Activated naive CD4-positive, alpha-beta T cell treated with anti-CD3 and anti-CD28 coated beads, Interleukin-2, amount 10 ng/mL, durations not matched to agents 7 days and 5 days (primary cell): Measurements from ENCODE around the gene ELP5.
"Not testable (repeated sequence)": the region's sequence is repeated elsewhere in the genome, so short reads cannot be mapped to it uniquely, and the experiment has no call there.

Experiments used
- CTCF ChIA-PET: fragments of 350-600 bp; sonication (Branson Sonifier 250); formaldehyde crosslinking; loops from one replicate; lab custom pipeline; 2021; ENCODE audit warnings: antibody characterized with exemption; lab: Charles Lee
- DNase-seq: peaks from one replicate; pipeline ENCODE4 v3.0.0-alpha.2; 2020
- H3K27ac Mint-ChIP-seq: one replicate; pipeline ENCODE4 v1.8.0; 2021; ENCODE audit warnings: mild to moderate bottlenecking, moderate library complexity, mixed read lengths
- H3K27me3 Mint-ChIP-seq: one replicate; pipeline ENCODE4 v1.8.0; 2021; ENCODE audit warnings: mild to moderate bottlenecking, mixed read lengths
- H3K36me3 Mint-ChIP-seq: one replicate; pipeline ENCODE4 v1.8.0; 2021; ENCODE audit warnings: mixed read lengths
- H3K4me1 Mint-ChIP-seq: one replicate; pipeline ENCODE4 v1.8.0; 2021; ENCODE audit warnings: mixed read lengths
- H3K4me3 Mint-ChIP-seq: one replicate; pipeline ENCODE4 v1.8.0; 2021; ENCODE audit warnings: mild to moderate bottlenecking, moderate library complexity, mixed read lengths
- H3K9me3 Mint-ChIP-seq: one replicate; pipeline ENCODE4 v1.8.0; 2021; ENCODE audit warnings: mixed read lengths

The ELP5 gene

DNA sequence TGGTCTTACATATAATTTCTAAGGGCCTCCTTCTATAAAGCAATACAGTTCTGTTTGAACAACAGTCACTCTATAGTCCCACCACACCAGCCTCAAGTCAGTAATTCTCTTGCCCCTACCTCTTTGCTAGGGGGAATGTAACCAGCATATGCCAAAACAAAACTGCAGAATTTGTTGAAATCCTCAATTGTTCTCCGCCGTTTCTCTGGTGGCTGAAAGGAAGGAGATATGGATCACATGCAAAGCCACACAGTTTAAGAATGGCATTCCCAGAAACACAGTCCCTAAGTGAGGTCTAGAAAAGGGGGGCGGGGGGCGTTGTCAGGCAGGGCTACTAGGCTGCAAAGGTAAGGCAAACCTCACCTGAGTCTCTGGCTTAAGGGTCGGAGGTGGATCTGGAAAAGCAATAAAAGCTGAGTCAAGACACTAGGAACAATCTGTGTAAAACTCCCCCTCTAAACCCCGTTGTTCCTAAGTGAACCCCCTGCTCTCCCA, 14.7 kb upstream of the ELP5 start:
- no peak for DNase-seq
- Mint-ChIP-seq H3K9me3 (no peaks in the 10 kb centered on the region), H3K27me3 (no peaks in the 10 kb centered on the region), H3K36me3 (peaks cover 62% of the 10 kb centered on the region), H3K4me3 (peak overlapping the region; percentile 94), H3K27ac (peak overlapping the region; percentile 98), H3K4me1 (peaks cover 73% of the 10 kb centered on the region)
- CTCF ChIA-PET = interaction anchor here (2.3 kb wide), 1 partner anchor 16 kb away, joined by 10 read pairs; the partner anchor contains the start of gene ACADVL

GRCh38 chr17:7237761-7238419, 14.1 kb upstream of the ELP5 start:
- peaks cover 71% of the 10 kb centered on the region for H3K4me1 Mint-ChIP-seq
- CTCF ChIA-PET = interaction anchor here (1.5 to 2.3 kb wide), 2 partner anchors 17 to 58 kb away, joined by 3 to 10 read pairs; partner anchors contain the start of gene ACADVL
- H3K36me3 Mint-ChIP-seq = peaks cover 64% of the 10 kb centered on the region
- H3K4me3 Mint-ChIP-seq = peak overlapping the region; percentile 94
- DNase-seq = peak; percentile 86
- H3K9me3 Mint-ChIP-seq = no peaks in the 10 kb centered on the region
- peak overlapping the region; percentile 98 for H3K27ac Mint-ChIP-seq
- no peaks in the 10 kb centered on the region for H3K27me3 Mint-ChIP-seq

GRCh38 chr17:7238420-7239090, 13.5 kb upstream of the ELP5 start:
- CTCF ChIA-PET = interaction anchor here (1.5 to 2.3 kb wide), 2 partner anchors 18 to 57 kb away, joined by 3 to 10 read pairs; partner anchors contain the start of gene ACADVL
- no peaks in the 10 kb centered on the region for H3K27me3 Mint-ChIP-seq
- peak overlapping the region; percentile 98 for H3K27ac Mint-ChIP-seq
- H3K36me3 Mint-ChIP-seq = peaks cover 66% of the 10 kb centered on the region
- no peak for DNase-seq
- H3K9me3 Mint-ChIP-seq = no peaks in the 10 kb centered on the region
- peak overlapping the region; percentile 94 for H3K4me3 Mint-ChIP-seq
- H3K4me1 Mint-ChIP-seq = peaks cover 70% of the 10 kb centered on the region

DNA sequence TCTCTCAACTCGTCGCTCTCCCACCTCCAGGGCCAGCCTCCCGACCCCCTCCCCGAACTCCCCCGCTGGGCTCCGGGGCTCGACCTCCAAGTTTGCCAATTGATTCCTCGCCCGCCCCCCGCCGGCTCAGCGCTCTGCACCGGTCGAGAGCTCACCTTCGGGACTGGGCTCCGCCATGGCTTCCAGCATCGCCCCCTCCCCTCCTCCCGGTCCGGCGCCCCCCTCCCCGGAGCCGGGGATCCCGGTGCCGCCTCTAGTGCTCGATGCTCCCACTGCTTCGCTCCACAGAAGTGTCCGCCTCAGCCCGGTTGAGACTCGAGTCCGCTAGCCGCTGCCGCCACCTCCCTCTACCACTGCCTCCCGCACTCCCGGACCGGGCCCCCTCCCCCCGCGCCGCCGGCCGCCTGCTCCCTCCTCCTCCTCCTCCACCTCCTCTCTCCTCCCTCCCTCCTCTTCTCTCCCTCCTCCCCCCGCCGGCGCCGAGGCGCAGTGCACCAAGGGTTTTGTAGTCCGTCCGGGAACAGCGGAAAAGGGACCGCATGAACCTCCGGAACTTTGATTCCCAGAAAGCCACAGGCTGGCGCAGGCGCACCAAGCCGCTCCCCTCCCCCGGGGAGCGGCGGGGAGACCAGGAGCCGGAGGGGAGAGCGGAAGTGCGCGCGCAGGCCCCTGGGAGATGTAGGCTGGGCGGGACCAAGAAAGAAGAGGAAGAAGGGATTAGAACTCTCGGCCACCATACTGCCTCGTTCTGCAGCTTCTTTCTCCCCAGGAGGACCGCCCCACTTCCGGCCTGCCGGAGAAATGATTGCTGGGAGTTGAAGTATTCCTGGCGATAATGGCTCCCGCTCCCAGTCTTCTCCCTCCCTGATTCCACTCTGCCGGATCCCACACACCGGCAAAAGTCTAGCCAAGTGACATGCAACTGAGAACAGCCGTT, 12.7 kb upstream of the ELP5 start, which contains the start of gene PHF23:
TSS of gene PHF23 (minus strand) at position 367 of the 937 bp plus-strand sequence. CDS start at position 189, 178 bp downstream.
- peaks cover 67% of the 10 kb centered on the region for H3K36me3 Mint-ChIP-seq
- CTCF ChIA-PET = interaction anchor here (1.5 to 3.5 kb wide), 3 partner anchors 19 to 57 kb away, joined by 3 to 17 read pairs (median 10); partner anchors contain the start of genes ACADVL and DLG4
- H3K9me3 Mint-ChIP-seq = no peaks in the 10 kb centered on the region

GRCh38 chr17:7240375-7240774, 11.6 kb upstream of the ELP5 start:
- H3K27me3 Mint-ChIP-seq = no peaks in the 10 kb centered on the region
- peak overlapping the region; percentile 94 for H3K4me3 Mint-ChIP-seq
- no peak for DNase-seq
- H3K27ac Mint-ChIP-seq = peak overlapping the region; percentile 98
- peaks cover 56% of the 10 kb centered on the region for H3K4me1 Mint-ChIP-seq
- no peaks in the 10 kb centered on the region for H3K9me3 Mint-ChIP-seq
- H3K36me3 Mint-ChIP-seq = peaks cover 64% of the 10 kb centered on the region
- CTCF ChIA-PET = interaction anchor here (3.5 kb wide), 1 partner anchor 20 kb away, joined by 17 read pairs; the partner anchor contains the start of genes ACADVL and DLG4

More for the DNA sequence above, 12.7 kb upstream of the ELP5 start, which contains the start of gene PHF23:
- Mint-ChIP-seq H3K4me1 (peaks cover 66% of the 10 kb centered on the region), H3K27me3 (no peaks in the 10 kb centered on the region), H3K27ac (peak within 1 kb of the TSS; percentile 98), H3K4me3 (peak within 1 kb of the TSS; percentile 94)
- peak; percentile 98 for DNase-seq

DNA sequence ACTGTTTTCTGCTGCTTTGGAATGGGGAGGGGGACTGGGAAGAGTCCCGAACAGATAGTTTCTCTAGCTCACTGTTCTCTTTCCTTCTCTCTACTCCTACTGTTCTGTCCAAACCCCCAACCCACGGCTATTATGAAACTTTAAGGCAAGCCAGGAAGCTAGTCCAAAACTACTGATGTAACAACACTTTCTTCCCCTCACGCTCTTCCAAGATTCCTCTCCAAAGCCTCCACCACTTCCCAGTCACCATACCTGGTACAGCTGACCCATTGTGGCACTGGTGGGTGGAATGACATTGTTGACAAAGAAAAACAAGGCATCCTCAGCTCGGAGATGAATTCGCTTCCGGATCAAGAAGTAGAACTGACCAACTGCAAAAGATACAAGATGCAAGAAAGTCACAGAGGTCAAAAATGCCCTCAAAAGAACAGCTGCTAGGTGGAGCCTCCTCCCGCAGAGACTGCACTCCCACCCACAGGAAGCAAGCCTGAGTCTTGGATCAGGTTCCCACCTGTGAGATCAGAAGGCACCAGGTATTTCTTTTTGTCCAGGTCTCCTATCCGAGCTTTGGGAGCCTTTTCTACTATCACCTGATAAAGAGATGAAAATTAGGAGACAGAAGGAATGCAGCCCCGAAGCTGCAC, 10.8 kb upstream of the ELP5 start:
- peaks cover 61% of the 10 kb centered on the region for H3K36me3 Mint-ChIP-seq
- DNase-seq = no peak

GRCh38 chr17:7241783-7242716, 10.0 kb upstream of the ELP5 start, which contains the start of gene GABARAP:
Gene GABARAP (minus strand): TSS chr17:7242449. CDS start chr17:7242330, 119 bp downstream.
- H3K36me3 Mint-ChIP-seq = peaks cover 60% of the 10 kb centered on the region

More for the DNA sequence above, 10.8 kb upstream of the ELP5 start:
- Mint-ChIP-seq H3K4me3 (peak overlapping the region; percentile 94), H3K4me1 (peaks cover 48% of the 10 kb centered on the region), H3K27me3 (no peaks in the 10 kb centered on the region), H3K27ac (peak overlapping the region; percentile 98), H3K9me3 (no peaks in the 10 kb centered on the region)
- CTCF ChIA-PET = interaction anchor here (3.5 kb wide), 1 partner anchor 21 kb away, joined by 17 read pairs; the partner anchor contains the start of genes ACADVL and DLG4

DNA sequence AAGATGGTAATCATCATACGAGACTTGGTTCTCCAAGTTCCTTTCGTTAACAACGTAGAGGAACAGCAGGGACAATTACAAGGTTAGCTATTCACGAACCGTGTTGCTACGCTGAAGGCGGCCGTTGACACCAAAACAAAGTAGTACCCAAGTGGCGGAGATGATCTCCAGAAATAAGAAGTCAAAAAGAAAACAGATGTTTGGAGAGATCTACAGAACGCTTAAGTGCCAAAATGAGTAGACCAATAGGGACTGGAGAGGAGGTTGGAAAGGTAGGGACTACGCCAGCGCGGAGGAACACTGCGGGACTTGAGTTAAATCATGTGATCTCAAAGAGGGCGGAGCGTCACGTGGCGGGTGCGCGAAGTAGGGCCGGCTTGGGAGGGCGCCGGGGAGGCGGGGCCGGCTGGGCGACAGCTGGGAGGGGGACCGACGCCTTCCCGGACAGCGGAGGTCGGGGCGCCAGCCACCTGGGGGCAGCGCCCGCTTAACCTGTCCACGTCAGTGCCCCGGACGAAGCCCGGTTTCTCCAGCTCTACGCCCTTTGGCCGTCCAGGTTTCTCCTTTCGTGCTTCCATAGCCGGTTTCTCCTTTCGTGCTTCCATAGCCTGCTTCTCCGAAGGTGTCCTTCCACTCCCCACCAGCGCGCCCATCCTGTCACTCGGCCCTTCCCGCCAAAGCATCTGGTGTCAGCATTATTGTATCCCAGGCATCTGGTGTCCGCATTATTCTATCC, 9.1 kb upstream of the ELP5 start:
- H3K36me3 Mint-ChIP-seq = peaks cover 58% of the 10 kb centered on the region
- peak overlapping the region; percentile 98 for H3K27ac Mint-ChIP-seq
- no peaks in the 10 kb centered on the region for H3K9me3 Mint-ChIP-seq
- peak overlapping the region; percentile 94 for H3K4me3 Mint-ChIP-seq
- CTCF ChIA-PET = interaction anchor here (0.8 to 3.5 kb wide), 2 partner anchors 23 to 54 kb away, joined by 4 to 17 read pairs; partner anchors contain the start of genes ACADVL and DLG4
- H3K4me1 Mint-ChIP-seq = peaks cover 41% of the 10 kb centered on the region
- DNase-seq = peak; percentile 95
- no peaks in the 10 kb centered on the region for H3K27me3 Mint-ChIP-seq

More at GRCh38 chr17:7241783-7242716, 10.0 kb upstream of the ELP5 start, which contains the start of gene GABARAP:
- peak within 1 kb of the TSS; percentile 94 for H3K4me3 Mint-ChIP-seq
- CTCF ChIA-PET = interaction anchor here (0.8 to 3.5 kb wide), 2 partner anchors 22 to 55 kb away, joined by 4 to 17 read pairs; partner anchors contain the start of genes ACADVL and DLG4
- H3K27me3 Mint-ChIP-seq = no peaks in the 10 kb centered on the region
- peaks cover 44% of the 10 kb centered on the region for H3K4me1 Mint-ChIP-seq
- peak; percentile 93 for DNase-seq
- H3K9me3 Mint-ChIP-seq = no peaks in the 10 kb centered on the region
- peak within 1 kb of the TSS; percentile 98 for H3K27ac Mint-ChIP-seq

DNA sequence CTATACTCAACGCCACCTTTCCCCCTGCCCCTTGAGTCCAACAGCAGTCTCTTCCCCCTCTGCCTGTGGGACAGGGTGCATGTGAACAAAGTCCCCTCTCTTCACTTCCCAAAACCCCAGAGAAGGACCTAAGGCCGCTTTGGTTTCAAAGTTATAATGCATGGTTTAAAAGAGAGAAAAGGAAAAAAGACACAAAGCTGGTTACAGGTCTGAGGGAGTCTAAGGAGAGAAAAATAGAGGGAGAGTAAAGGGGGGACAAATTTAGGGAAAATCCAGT, 8.6 kb upstream of the ELP5 start:
- Mint-ChIP-seq H3K36me3 (peaks cover 58% of the 10 kb centered on the region), H3K27ac (peak overlapping the region; percentile 87), H3K4me3 (peak overlapping the region; percentile 94), H3K9me3 (no peaks in the 10 kb centered on the region), H3K27me3 (no peaks in the 10 kb centered on the region), H3K4me1 (peaks cover 41% of the 10 kb centered on the region)
- CTCF ChIA-PET = no interaction called here
- no peak for DNase-seq

GRCh38 chr17:7243838-7244237, 8.2 kb upstream of the ELP5 start:
- H3K4me1 Mint-ChIP-seq = peaks cover 46% of the 10 kb centered on the region
- DNase-seq, H3K27me3 Mint-ChIP-seq, H3K9me3 Mint-ChIP-seq, CTCF ChIA-PET: not testable (repeated sequence)
- H3K36me3 Mint-ChIP-seq = peaks cover 57% of the 10 kb centered on the region
- peak overlapping the region; percentile 68 for H3K27ac Mint-ChIP-seq
- H3K4me3 Mint-ChIP-seq = peak overlapping the region; percentile 94

DNA sequence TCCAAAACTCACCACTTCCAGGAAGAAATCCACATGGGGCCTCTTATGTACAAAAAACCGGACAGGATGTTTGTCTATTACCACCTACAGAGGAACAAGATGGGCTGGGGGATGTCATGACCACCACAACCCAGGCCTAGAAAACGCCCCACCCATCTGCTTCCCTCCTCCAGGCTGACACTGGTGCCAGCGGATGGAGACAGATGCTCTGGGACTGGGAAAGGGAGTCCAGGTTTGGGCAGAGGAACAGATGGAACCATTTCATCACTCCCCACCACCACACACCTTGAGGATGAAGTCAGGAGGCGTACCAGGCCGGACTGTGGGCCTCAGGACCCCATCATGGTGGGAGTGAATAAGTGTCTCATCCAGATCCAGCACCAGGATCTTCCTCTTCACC, 5.2 kb upstream of the ELP5 start:
- Mint-ChIP-seq H3K36me3 (peaks cover 39% of the 10 kb centered on the region), H3K27me3 (no peaks in the 10 kb centered on the region), H3K4me1 (peaks cover 45% of the 10 kb centered on the region), H3K27ac (no peak overlapping the region), H3K4me3 (no peak overlapping the region), H3K9me3 (no peaks in the 10 kb centered on the region)
- DNase-seq = no peak
- CTCF ChIA-PET = no interaction called here
